Glutamatergic neuron (in vitro differentiated cells): ENCODE measurements around the gene D2HGDH. TPM values are rescaled to one million over a fixed set of nuclear protein-coding genes. Genes with fewer than 3 reads are reported as not detected.

ENCODE experiments used
- DNase-seq: peaks from one replicate; pipeline ENCODE4 v3.0.0; 2022
- H3K27ac Mint-ChIP-seq: one replicate; pipeline ENCODE4 v1.8.0; 2020; ENCODE audit warnings: mild to moderate bottlenecking, mixed read lengths, inconsistent platforms; ENCODE audit not compliant: unreplicated experiment
- H3K27me3 Mint-ChIP-seq: one replicate; pipeline ENCODE4 v1.8.0; 2020; ENCODE audit warnings: mild to moderate bottlenecking, moderate library complexity, mixed read lengths, inconsistent platforms; ENCODE audit not compliant: unreplicated experiment
- H3K36me3 Mint-ChIP-seq: one replicate; pipeline ENCODE4 v1.8.0; 2020; ENCODE audit warnings: mild to moderate bottlenecking, mixed read lengths, inconsistent platforms; ENCODE audit not compliant: unreplicated experiment
- H3K4me1 Mint-ChIP-seq: one replicate; pipeline ENCODE4 v1.8.0; 2020; ENCODE audit warnings: mild to moderate bottlenecking, low read depth, mixed read lengths, inconsistent platforms; ENCODE audit not compliant: unreplicated experiment
- H3K4me3 Mint-ChIP-seq: one replicate; pipeline ENCODE4 v1.8.0; 2020; ENCODE audit warnings: mild to moderate bottlenecking, mixed read lengths, inconsistent platforms; ENCODE audit not compliant: unreplicated experiment
- H3K9me3 Mint-ChIP-seq: one replicate; pipeline ENCODE4 v1.8.0; 2020; ENCODE audit warnings: mild to moderate bottlenecking, moderate library complexity, mixed read lengths, inconsistent platforms; ENCODE audit not compliant: unreplicated experiment
- CTCF ChIP-seq: fragments of 200-600 bp; sonication (generic); IDR thresholded peaks from one replicate; pipeline ENCODE4 v1.5.0; 2021; ENCODE audit not compliant: partially characterized antibody, unreplicated experiment
- total RNA-seq: library from RNA; stranded (reverse); fragmentation: NEBNext Ultra II Directional; extraction: Animal tissue kit (Norgen Biotek cat#: 25700); gene quantifications from one replicate; pipeline ENCODE4 v1.2.1, GENCODE V29; 2021; ENCODE audit not compliant: unreplicated experiment

Gene D2HGDH
- total RNA-seq, 1 donor from 2014 or later: 12.5 TPM

- TF ChIP-seq CTCF: no peak
- H3K9me3 Mint-ChIP-seq: peaks cover 11% of the 10 kb centered on the region
- H3K36me3 Mint-ChIP-seq: peaks cover 29% of the 10 kb centered on the region
- no peak overlapping the region for H3K4me3 Mint-ChIP-seq
- no peak for DNase-seq
- H3K4me1 Mint-ChIP-seq: no peaks in the 10 kb centered on the region
- peaks cover 4% of the 10 kb centered on the region for H3K27me3 Mint-ChIP-seq
- H3K27ac Mint-ChIP-seq: no peak overlapping the region
These were observed 14.3 kb upstream of the D2HGDH start for GRCh38 chr2:241720099-241720498.

- no peak overlapping the region for H3K4me3 Mint-ChIP-seq
- H3K27ac Mint-ChIP-seq: no peak overlapping the region
- peaks cover 4% of the 10 kb centered on the region for H3K27me3 Mint-ChIP-seq
- no peak for TF ChIP-seq CTCF
- DNase-seq: no peak
- no peaks in the 10 kb centered on the region for H3K4me1 Mint-ChIP-seq
- peaks cover 11% of the 10 kb centered on the region for H3K9me3 Mint-ChIP-seq
- H3K36me3 Mint-ChIP-seq: peaks cover 29% of the 10 kb centered on the region
These were observed 13.9 kb upstream of the D2HGDH start for GRCh38 chr2:241720560-241720959.

- H3K4me3 Mint-ChIP-seq: no peak overlapping the region
- peaks cover 29% of the 10 kb centered on the region for H3K36me3 Mint-ChIP-seq
- peaks cover 4% of the 10 kb centered on the region for H3K27me3 Mint-ChIP-seq
- H3K4me1 Mint-ChIP-seq: no peaks in the 10 kb centered on the region
- no peak for TF ChIP-seq CTCF
- peaks cover 12% of the 10 kb centered on the region for H3K9me3 Mint-ChIP-seq
- DNase-seq: no peak
- no peak overlapping the region for H3K27ac Mint-ChIP-seq
These were observed 12.6 kb upstream of the D2HGDH start for GRCh38 chr2:241721852-241722251.

GRCh38 chr2:241722896-241723454 lies 11.5 kb upstream of the D2HGDH start:
- H3K4me3 Mint-ChIP-seq: no peak overlapping the region
- TF ChIP-seq CTCF: no peak
- no peaks in the 10 kb centered on the region for H3K4me1 Mint-ChIP-seq
- peaks cover 29% of the 10 kb centered on the region for H3K36me3 Mint-ChIP-seq
- H3K9me3 Mint-ChIP-seq: peaks cover 15% of the 10 kb centered on the region
- H3K27ac Mint-ChIP-seq: no peak overlapping the region
- peaks cover 4% of the 10 kb centered on the region for H3K27me3 Mint-ChIP-seq
- no peak for DNase-seq

GRCh38 chr2:241724259-241724974 lies 10.0 kb upstream of the D2HGDH start:
- no peaks in the 10 kb centered on the region for H3K4me1 Mint-ChIP-seq
- H3K27me3 Mint-ChIP-seq: peaks cover 4% of the 10 kb centered on the region
- peaks cover 15% of the 10 kb centered on the region for H3K9me3 Mint-ChIP-seq
- no peak for DNase-seq
- H3K36me3 Mint-ChIP-seq: peaks cover 29% of the 10 kb centered on the region
- TF ChIP-seq CTCF: no peak
- no peak overlapping the region for H3K4me3 Mint-ChIP-seq
- no peak overlapping the region for H3K27ac Mint-ChIP-seq
